ACC112 (cell line): ENCODE measurements around the gene AGPAT4.

Source experiments
- H2AFZ ChIP-seq: fragments of 200-600 bp; sonication (generic); one replicate; pipeline ENCODE4 v1.6.0; 2017; ENCODE audit warnings: antibody characterized with exemption, low read length; ENCODE audit not compliant: unreplicated experiment
- H3K27ac ChIP-seq: fragments of 200-600 bp; sonication (generic); 2 replicates; pipeline ENCODE4 v1.5.1; 2014; ENCODE audit warnings: low read depth, mild to moderate bottlenecking, antibody characterized with exemption, low read length, moderate library complexity
- H3K27me3 ChIP-seq: fragments of 200-600 bp; sonication (generic); 2 replicates; pipeline ENCODE4 v1.6.1; 2014; ENCODE audit warnings: mild to moderate bottlenecking, antibody characterized with exemption, low read length, moderate library complexity, mixed read lengths; ENCODE audit not compliant: insufficient read depth
- H3K36me3 ChIP-seq: fragments of 200-600 bp; sonication (generic); 2 replicates; pipeline ENCODE4 v1.6.1; 2016; ENCODE audit warnings: mild to moderate bottlenecking, antibody characterized with exemption, low read length, moderate library complexity, mixed read lengths; ENCODE audit not compliant: insufficient read depth
- H3K4me1 ChIP-seq: fragments of 200-600 bp; sonication (generic); one replicate; pipeline ENCODE4 v1.6.1; 2016; ENCODE audit warnings: low read length, mixed read lengths; ENCODE audit not compliant: insufficient read depth, unreplicated experiment, control insufficient read depth
- H3K4me3 ChIP-seq: fragments of 200-600 bp; sonication (generic); 2 replicates; pipeline ENCODE4 v1.5.1; 2014; ENCODE audit warnings: mild to moderate bottlenecking, low read depth, low read length
- H3K79me2 ChIP-seq: fragments of 200-600 bp; sonication (generic); one replicate; pipeline ENCODE4 v1.6.0; 2016; ENCODE audit warnings: low read length; ENCODE audit not compliant: control insufficient read depth, unreplicated experiment, insufficient read depth

The AGPAT4 gene

GRCh38 chr6:161139304-161139765, 134.5 kb downstream of the AGPAT4 start:
- Histone ChIP-seq H3K36me3 (no peaks in the 10 kb centered on the region), H3K4me1 (no peaks in the 10 kb centered on the region), H2AFZ (no peak overlapping the region), H3K79me2 (no peaks in the 10 kb centered on the region), H3K27me3 (no peaks in the 10 kb centered on the region), H3K27ac (no peak overlapping the region), H3K4me3 (no peak overlapping the region)

DNA sequence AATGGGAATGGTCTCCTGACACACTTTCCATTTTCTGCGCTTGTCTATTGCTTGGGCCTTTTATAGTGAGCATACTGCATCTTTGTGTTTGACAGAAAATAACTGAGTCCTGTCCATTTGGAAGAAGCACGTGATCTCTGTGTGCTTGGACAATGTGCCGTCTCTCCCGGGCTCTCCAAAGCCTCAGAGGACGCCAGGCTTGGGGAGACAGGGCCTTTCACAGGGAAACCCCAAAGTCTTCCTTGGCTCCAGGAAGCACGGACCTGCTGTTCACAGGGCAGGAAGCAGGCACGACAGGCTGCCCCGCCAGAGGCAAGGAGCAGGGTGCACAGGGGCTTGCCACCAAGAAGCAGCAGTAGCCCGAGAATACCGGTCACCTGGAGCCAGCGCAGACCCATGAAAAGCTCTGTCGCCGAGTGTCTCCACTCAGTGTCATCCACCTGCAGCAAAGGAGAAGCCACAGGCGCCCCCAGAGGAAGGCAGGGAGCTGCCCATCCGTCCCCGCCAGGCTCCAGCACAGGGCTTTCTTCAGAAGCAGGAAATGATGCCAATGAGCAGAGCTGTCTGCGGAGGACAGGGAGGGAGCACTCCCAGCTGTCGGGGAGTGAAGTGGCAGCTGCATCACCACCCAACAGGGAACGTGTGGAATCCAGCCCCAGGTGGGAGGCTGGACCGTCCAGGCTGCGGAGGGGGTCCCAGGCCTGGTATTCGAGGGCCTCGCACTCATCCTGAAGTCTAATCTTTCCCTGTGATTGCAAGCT, 135.1 kb downstream of the AGPAT4 start:
- H3K79me2 ChIP-seq: no peaks in the 10 kb centered on the region
- H2AFZ ChIP-seq: no peak overlapping the region
- H3K36me3 ChIP-seq: no peaks in the 10 kb centered on the region
- H3K27ac ChIP-seq: no peak overlapping the region
- H3K4me3 ChIP-seq: no peak overlapping the region
- H3K4me1 ChIP-seq: no peaks in the 10 kb centered on the region
- no peaks in the 10 kb centered on the region for H3K27me3 ChIP-seq

- no peaks in the 10 kb centered on the region for H3K27me3 ChIP-seq
- H3K79me2 ChIP-seq: no peaks in the 10 kb centered on the region
- H3K36me3 ChIP-seq: no peaks in the 10 kb centered on the region
- H2AFZ ChIP-seq: no peak overlapping the region
- H3K4me3 ChIP-seq: no peak overlapping the region
- H3K4me1 ChIP-seq: no peaks in the 10 kb centered on the region
- H3K27ac ChIP-seq: no peak overlapping the region
Observed at GRCh38 chr6:161137839-161138542, 135.9 kb downstream of the AGPAT4 start.

DNA sequence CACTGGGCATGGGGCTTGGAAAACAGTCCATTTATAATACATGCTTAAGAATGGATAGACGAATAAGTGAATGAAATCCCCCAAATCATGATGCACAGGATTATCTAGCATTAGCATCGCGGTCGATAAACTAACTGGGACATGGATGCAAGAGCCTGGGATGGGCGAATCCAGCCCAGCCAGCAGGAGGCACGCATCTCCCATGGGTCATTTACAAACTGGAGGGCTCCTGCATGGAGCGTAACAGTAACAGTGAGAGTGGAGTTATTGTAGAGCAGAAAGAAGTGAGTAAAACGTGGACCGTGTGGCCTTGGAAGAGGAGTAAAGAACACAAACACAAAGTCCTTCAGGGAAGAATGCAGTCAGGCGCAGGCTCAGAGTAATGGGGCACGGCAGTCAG, 136.5 kb downstream of the AGPAT4 start:
- Histone ChIP-seq H3K4me3 (no peak overlapping the region), H3K36me3 (no peaks in the 10 kb centered on the region), H2AFZ (no peak overlapping the region), H3K4me1 (no peaks in the 10 kb centered on the region), H3K79me2 (no peaks in the 10 kb centered on the region), H3K27ac (no peak overlapping the region), H3K27me3 (no peaks in the 10 kb centered on the region)

- no peak overlapping the region for H2AFZ ChIP-seq
- no peaks in the 10 kb centered on the region for H3K27me3 ChIP-seq
- no peak overlapping the region for H3K4me3 ChIP-seq
- H3K79me2 ChIP-seq: no peaks in the 10 kb centered on the region
- no peaks in the 10 kb centered on the region for H3K36me3 ChIP-seq
- no peak overlapping the region for H3K27ac ChIP-seq
- no peaks in the 10 kb centered on the region for H3K4me1 ChIP-seq
Observed at GRCh38 chr6:161136655-161137054, 137.2 kb downstream of the AGPAT4 start.

- no peak overlapping the region for H3K4me3 ChIP-seq
- no peaks in the 10 kb centered on the region for H3K79me2 ChIP-seq
- no peaks in the 10 kb centered on the region for H3K4me1 ChIP-seq
- H2AFZ ChIP-seq: no peak overlapping the region
- H3K27ac ChIP-seq: no peak overlapping the region
- no peaks in the 10 kb centered on the region for H3K36me3 ChIP-seq
- H3K27me3 ChIP-seq: no peaks in the 10 kb centered on the region
Observed at GRCh38 chr6:161135695-161136591, 137.9 kb downstream of the AGPAT4 start.

DNA sequence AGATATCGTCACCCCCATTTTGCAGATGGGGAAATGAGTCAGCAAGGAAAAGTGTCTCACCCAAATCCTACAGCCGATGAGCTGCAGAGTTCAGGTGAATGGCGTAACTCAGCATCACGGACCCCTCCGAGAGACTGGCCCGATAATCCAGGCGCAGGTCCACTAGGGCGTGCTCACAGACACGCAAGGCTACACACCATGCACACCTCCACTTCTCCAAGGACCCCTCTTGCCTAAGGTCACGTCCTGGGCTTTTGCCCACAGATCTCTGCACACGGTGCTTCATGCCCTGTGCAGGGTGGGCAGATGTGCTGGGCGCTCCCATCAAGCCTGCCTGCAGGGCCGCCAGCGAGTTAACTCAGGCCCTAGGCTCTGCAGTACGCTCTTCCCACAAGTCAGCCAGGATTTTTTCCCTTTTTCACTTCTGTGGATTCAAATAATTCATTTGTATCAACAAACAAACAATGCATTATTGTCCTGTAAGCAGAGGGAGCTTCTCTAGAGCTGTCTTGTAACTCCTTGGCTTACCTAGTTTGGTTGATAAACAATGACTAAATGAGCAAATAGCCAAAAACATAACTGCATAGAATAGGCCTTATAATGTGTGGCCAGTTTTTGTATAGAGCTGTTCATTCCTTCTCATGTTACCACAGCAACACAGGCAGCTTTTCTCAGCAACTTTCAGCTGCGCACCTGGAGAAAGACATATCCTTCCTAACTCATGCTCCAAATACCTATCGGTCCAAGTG, 139.1 kb downstream of the AGPAT4 start:
- Histone ChIP-seq H3K4me1 (no peaks in the 10 kb centered on the region), H2AFZ (no peak overlapping the region), H3K79me2 (no peaks in the 10 kb centered on the region), H3K36me3 (no peaks in the 10 kb centered on the region), H3K4me3 (no peak overlapping the region), H3K27me3 (no peaks in the 10 kb centered on the region), H3K27ac (no peak overlapping the region)

DNA sequence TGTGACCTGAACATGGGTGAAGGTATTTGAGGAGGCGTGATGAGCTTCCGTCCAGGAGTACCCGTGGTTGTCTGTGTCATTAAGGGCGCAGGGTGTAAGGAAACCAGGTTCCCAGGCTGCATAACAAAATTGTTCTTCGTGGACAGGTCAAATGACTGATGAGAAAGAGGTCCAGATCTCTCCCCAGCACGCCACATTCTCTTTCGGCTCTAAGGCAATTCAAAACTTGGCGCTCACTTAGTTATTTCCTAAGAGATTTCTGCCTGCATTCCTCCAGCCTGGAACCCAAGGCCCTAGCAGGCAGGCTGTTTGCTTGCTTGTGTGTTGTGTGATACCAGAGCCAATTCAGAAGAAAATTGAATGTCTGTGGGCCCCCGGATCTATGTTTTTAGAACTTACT, 139.9 kb downstream of the AGPAT4 start:
- Histone ChIP-seq H3K27ac (no peak overlapping the region), H3K4me3 (no peak overlapping the region), H3K27me3 (no peaks in the 10 kb centered on the region), H3K79me2 (no peaks in the 10 kb centered on the region), H3K4me1 (no peaks in the 10 kb centered on the region), H3K36me3 (peaks cover 5% of the 10 kb centered on the region; the same call in 1 of the 2 replicates), H2AFZ (no peak overlapping the region)

- H3K4me3 ChIP-seq: no peak overlapping the region
- no peak overlapping the region for H2AFZ ChIP-seq
- H3K36me3 ChIP-seq: peaks cover 9% of the 10 kb centered on the region; the same call in 1 of the 2 replicates
- H3K27me3 ChIP-seq: no peaks in the 10 kb centered on the region
- no peak overlapping the region for H3K27ac ChIP-seq
- no peaks in the 10 kb centered on the region for H3K79me2 ChIP-seq
- H3K4me1 ChIP-seq: no peaks in the 10 kb centered on the region
Observed at GRCh38 chr6:161132384-161132783, 141.5 kb downstream of the AGPAT4 start.
